Embryonic facial prominence (tissue), 1 donor: ENCODE data around the gene HNRNPCL4.
"Not testable (repeated sequence)": the region's sequence is repeated elsewhere in the genome, so short reads cannot be mapped to it uniquely, and the experiment has no call there.

Source experiments
- DNase-seq: peaks from one replicate; pipeline ENCODE4 v3.0.0-alpha.2; 2016; ENCODE audit errors: extremely low spot score

The HNRNPCL4 gene

GRCh38 chr1:13165531-13165930, at the start of gene HNRNPCL4:
Gene HNRNPCL4 (minus strand): TSS chr1:13165631. CDS start chr1:13165467, 164 bp downstream.
- not testable (repeated sequence) for DNase-seq

- not testable (repeated sequence) for DNase-seq
These were observed 43.3 kb upstream of the HNRNPCL4 start for GRCh38 chr1:13208712-13209111.

- DNase-seq: not testable (repeated sequence)
These were observed 35.9 kb upstream of the HNRNPCL4 start, which contains the start of gene PRAMEF13 for GRCh38 chr1:13201309-13201708. Gene PRAMEF13 (minus strand): TSS chr1:13201409. CDS start chr1:13199589, 1,820 bp downstream.

GRCh38 chr1:13171548-13171947, 6.1 kb upstream of the HNRNPCL4 start, which contains the start of gene PRAMEF9:
Gene PRAMEF9 (plus strand): TSS chr1:13171848. CDS start chr1:13175281, 3,433 bp downstream.
- not testable (repeated sequence) for DNase-seq

- DNase-seq: not testable (repeated sequence)
These were observed 9.5 kb downstream of the HNRNPCL4 start, which contains the start of gene PRAMEF26 for GRCh38 chr1:13155909-13156308. Gene PRAMEF26 (minus strand): TSS chr1:13156009. CDS start chr1:13153095, 2,914 bp downstream.

- DNase-seq: not testable (repeated sequence)
These were observed 48.7 kb downstream of the HNRNPCL4 start, which contains the start of gene HNRNPCL2 for GRCh38 chr1:13116754-13117153. Gene HNRNPCL2 (minus strand): TSS chr1:13116854. CDS start chr1:13116400, 454 bp downstream.
